GM23338 (cell line): ENCODE data around the gene MAPKAPK3. TPM values are rescaled to one million over a fixed set of nuclear protein-coding genes. Genes with fewer than 3 reads are reported as not detected.

ENCODE experiments used
- ATAC-seq: fragments of 200-7000 bp; cut with Tn5 transposase; 3 replicates; pipeline ENCODE4 v1.9.1; 2020
- DNase-seq: peaks from one replicate; pipeline ENCODE4 v3.0.0-alpha.2; 2015; ENCODE audit warnings: low spot score
- H2AFZ ChIP-seq: fragments of 200-600 bp; sonication (generic); 2 replicates; pipeline ENCODE4 v1.8.0; 2016; ENCODE audit warnings: antibody characterized with exemption, mild to moderate bottlenecking, moderate library complexity
- H3F3A ChIP-seq: fragments of 200-600 bp; sonication (generic); replicated peaks from 2 replicates; pipeline ENCODE4 v1.8.0; 2017; ENCODE audit warnings: antibody characterized with exemption, mixed run types, low read depth
- H3K27ac ChIP-seq: fragments of 200-600 bp; sonication (generic); 2 replicates; pipeline ENCODE4 v1.6.1; 2016; ENCODE audit warnings: low read depth
- H3K27me3 ChIP-seq: fragments of 200-600 bp; sonication (generic); 2 replicates; pipeline ENCODE4 v1.8.0; 2016; ENCODE audit warnings: mild to moderate bottlenecking, mixed run types, moderate library complexity; ENCODE audit not compliant: insufficient read depth
- H3K36me3 ChIP-seq: fragments of 200-600 bp; sonication (generic); 2 replicates; pipeline ENCODE4 v1.8.0; 2016; ENCODE audit warnings: mild to moderate bottlenecking; ENCODE audit not compliant: insufficient read depth
- H3K4me1 ChIP-seq: fragments of 200-600 bp; sonication (generic); 2 replicates; pipeline ENCODE4 v1.8.0; 2016; ENCODE audit warnings: mild to moderate bottlenecking, moderate library complexity; ENCODE audit not compliant: insufficient read depth
- H3K4me2 ChIP-seq: fragments of 200-600 bp; sonication (generic); 2 replicates; pipeline ENCODE4 v1.7.1; 2017; ENCODE audit warnings: mixed run types
- H3K4me3 ChIP-seq: fragments of 200-600 bp; sonication (generic); 2 replicates; pipeline ENCODE4 v1.6.1; 2016; ENCODE audit warnings: mixed run types
- H3K79me2 ChIP-seq: fragments of 200-600 bp; sonication (generic); replicated peaks from 2 replicates; pipeline ENCODE4 v1.8.0; 2017; ENCODE audit warnings: mild to moderate bottlenecking; ENCODE audit not compliant: insufficient read depth
- H3K9me2 ChIP-seq: fragments of 200-600 bp; sonication (generic); 2 replicates; pipeline ENCODE4 v1.8.0; 2017; ENCODE audit not compliant: insufficient read depth
- H4K20me1 ChIP-seq: fragments of 200-600 bp; sonication (generic); replicated peaks from 2 replicates; pipeline ENCODE4 v1.8.0; 2017; ENCODE audit warnings: mild to moderate bottlenecking; ENCODE audit not compliant: insufficient read depth
- H3K27ac Mint-ChIP-seq: 2 replicates; pipeline ENCODE4 v1.8.0; 2020; ENCODE audit warnings: inconsistent platforms, mild to moderate bottlenecking, moderate library complexity, mixed read lengths
- H3K27me3 Mint-ChIP-seq: 3 replicates; pipeline ENCODE4 v1.8.0; 2022; ENCODE audit warnings: low read depth, mild to moderate bottlenecking, moderate library complexity, mixed read lengths, inconsistent platforms; ENCODE audit not compliant: insufficient read depth, poor library complexity
- H3K36me3 Mint-ChIP-seq: 3 replicates; pipeline ENCODE4 v1.8.0; 2021; ENCODE audit warnings: low read depth, mild to moderate bottlenecking, inconsistent platforms, moderate library complexity, mixed read lengths
- H3K4me1 Mint-ChIP-seq: 3 replicates; pipeline ENCODE4 v1.8.0; 2020; ENCODE audit warnings: mild to moderate bottlenecking, inconsistent platforms, mixed read lengths
- H3K4me3 Mint-ChIP-seq: 3 replicates; pipeline ENCODE4 v1.8.0; 2021; ENCODE audit warnings: moderate library complexity, mild to moderate bottlenecking, inconsistent platforms, mixed read lengths
- H3K9me3 Mint-ChIP-seq: 3 replicates; pipeline ENCODE4 v1.8.0; 2020; ENCODE audit warnings: moderate library complexity, mild to moderate bottlenecking, inconsistent platforms, mixed read lengths
- CREB1 ChIP-seq: fragments of 250-450 bp; sonication (Bioruptor Pico); IDR thresholded peaks from 2 replicates; pipeline ENCODE4 v1.5.0; 2020; ENCODE audit warnings: low read depth, mild to moderate bottlenecking, moderate library complexity
- EZH2 ChIP-seq: fragments of 200-600 bp; sonication (generic); IDR thresholded peaks from one replicate; pipeline ENCODE4 v1.8.0; 2017; ENCODE audit warnings: antibody characterized with exemption, mild to moderate bottlenecking, low read depth; ENCODE audit not compliant: unreplicated experiment
- EZH2phosphoT487 ChIP-seq: fragments of 200-600 bp; sonication (generic); IDR thresholded peaks from one replicate; pipeline ENCODE4 v1.8.1; 2018; ENCODE audit warnings: antibody characterized with exemption; ENCODE audit not compliant: unreplicated experiment
- JUNB ChIP-seq: IDR thresholded peaks from one replicate; pipeline ENCODE4 v1.6.1; 2016; ENCODE audit warnings: antibody characterized with exemption; ENCODE audit not compliant: unreplicated experiment
- NANOG ChIP-seq: IDR thresholded peaks from 2 replicates; pipeline ENCODE4 v1.6.1; 2016; ENCODE audit warnings: antibody characterized with exemption, borderline replicate concordance
- POLR2AphosphoS5 ChIP-seq: IDR thresholded peaks from 2 replicates; pipeline ENCODE4 v1.6.1; 2016; ENCODE audit warnings: antibody characterized with exemption, low read depth
- STAT1 ChIP-seq: IDR thresholded peaks from one replicate; pipeline ENCODE4 v1.6.1; 2016; ENCODE audit warnings: antibody characterized with exemption; ENCODE audit not compliant: unreplicated experiment
- ZNF114 ChIP-seq: fragments of 250-450 bp; sonication (Bioruptor Pico); IDR thresholded peaks from 2 replicates; pipeline ENCODE4 v1.5.0; 2020; ENCODE audit warnings: mild to moderate bottlenecking, moderate library complexity
- ZNF331 ChIP-seq: fragments of 250-450 bp; sonication (Bioruptor Pico); IDR thresholded peaks from 2 replicates; pipeline ENCODE4 v1.5.0; 2020; ENCODE audit warnings: low read depth, mild to moderate bottlenecking, moderate library complexity
- polyA plus RNA-seq: library from polyadenylated mRNA; unstranded; fragments of >200 nt; fragmentation: Nextera tagmentation; extraction: Ambion mirVana; gene quantifications from 2 replicates; pipeline ENCODE4 v1.2.1, GENCODE V29; 2016
- total RNA-seq: library from RNA; depleted of rRNA; stranded (reverse); fragments of >200 nt; shearing (Covaris generic); gene quantifications from 2 replicates; pipeline ENCODE4 v1.2.3, GENCODE V29; 2014
- TF ChIP-seq, protein P1 (sequence below): IDR thresholded peaks from one replicate; pipeline ENCODE4 v1.6.1; 2018; ENCODE audit warnings: antibody characterized with exemption; ENCODE audit not compliant: unreplicated experiment
- TF ChIP-seq, protein P2 (sequence below): fragments of 250-450 bp; sonication (Bioruptor Pico); IDR thresholded peaks from 2 replicates; pipeline ENCODE4 v1.5.0; 2020; ENCODE audit warnings: mild to moderate bottlenecking, moderate library complexity
- TF ChIP-seq, protein P3 (sequence below): IDR thresholded peaks from 2 replicates; pipeline ENCODE4 v1.6.1; 2016; ENCODE audit warnings: antibody characterized with exemption
- TF ChIP-seq, protein P4 (sequence below), 2 experiments: fragments of 200-600 bp in 1 of 2; sonication (generic) in 1 of 2; conservative IDR thresholded peaks; 2 replicates each; pipeline versions ENCODE4 v1.5.1 to v1.6.1; 2016 to 2017; ENCODE audit warnings: antibody characterized with exemption in 2 of 2, low read depth in 2 of 2, mild to moderate bottlenecking in 2 of 2, moderate library complexity in 1 of 2

MAPKAPK3 gene
- total and polyA plus RNA-seq, 2 experiments from 2014 or later: 16.5 to 51.1 TPM

DNA sequence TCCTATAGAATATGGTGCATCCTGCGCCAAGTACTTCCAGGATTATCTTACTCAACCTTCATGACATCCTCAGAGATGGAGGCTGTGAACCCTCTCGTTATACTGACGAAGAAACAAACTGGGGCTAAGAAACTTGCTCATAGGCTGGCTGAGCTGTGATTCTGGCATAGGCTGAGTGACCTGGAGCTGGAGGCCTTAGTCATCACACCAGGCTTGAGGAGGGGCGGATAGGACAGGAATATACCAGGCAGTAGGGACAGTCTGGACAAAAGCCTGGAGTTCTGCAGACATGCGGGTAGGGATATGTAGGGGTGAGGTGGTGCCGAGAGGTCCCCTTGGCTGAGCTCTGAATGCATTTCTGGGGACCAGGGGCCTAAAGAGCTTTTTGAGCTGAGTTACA, 29.6 kb upstream of the MAPKAPK3 start:
- H3F3A ChIP-seq: no peaks in the 10 kb centered on the region
- no peaks in the 10 kb centered on the region for H3K9me2 ChIP-seq
- no peaks in the 10 kb centered on the region for H3K4me1 ChIP-seq
- Mint-ChIP-seq H3K9me3 (no peaks in the 10 kb centered on the region), H3K36me3 (peaks cover 3% of the 10 kb centered on the region; the same call in 2 of the 3 replicates), H3K27me3 (no peaks in the 10 kb centered on the region), H3K4me1 (peaks cover 6% of the 10 kb centered on the region), H3K4me3 (no peak overlapping the region), H3K27ac (no peak overlapping the region)
- no peaks in the 10 kb centered on the region for H3K79me2 ChIP-seq
- DNase-seq: no peak
- H3K4me2 ChIP-seq: no peak overlapping the region
- H3K27me3 ChIP-seq: no peaks in the 10 kb centered on the region
- TF ChIP-seq STAT1 (no peak), NANOG (no peak), EZH2phosphoT487 (no peak), ZNF331 (CRISPR knock-in tag) (no peak), ZNF114 (CRISPR knock-in tag) (no peak), POLR2AphosphoS5 (no peak), CREB1 (CRISPR knock-in tag) (no peak), JUNB (no peak), EZH2 (no peak)
- TF ChIP-seq, protein P1, sequence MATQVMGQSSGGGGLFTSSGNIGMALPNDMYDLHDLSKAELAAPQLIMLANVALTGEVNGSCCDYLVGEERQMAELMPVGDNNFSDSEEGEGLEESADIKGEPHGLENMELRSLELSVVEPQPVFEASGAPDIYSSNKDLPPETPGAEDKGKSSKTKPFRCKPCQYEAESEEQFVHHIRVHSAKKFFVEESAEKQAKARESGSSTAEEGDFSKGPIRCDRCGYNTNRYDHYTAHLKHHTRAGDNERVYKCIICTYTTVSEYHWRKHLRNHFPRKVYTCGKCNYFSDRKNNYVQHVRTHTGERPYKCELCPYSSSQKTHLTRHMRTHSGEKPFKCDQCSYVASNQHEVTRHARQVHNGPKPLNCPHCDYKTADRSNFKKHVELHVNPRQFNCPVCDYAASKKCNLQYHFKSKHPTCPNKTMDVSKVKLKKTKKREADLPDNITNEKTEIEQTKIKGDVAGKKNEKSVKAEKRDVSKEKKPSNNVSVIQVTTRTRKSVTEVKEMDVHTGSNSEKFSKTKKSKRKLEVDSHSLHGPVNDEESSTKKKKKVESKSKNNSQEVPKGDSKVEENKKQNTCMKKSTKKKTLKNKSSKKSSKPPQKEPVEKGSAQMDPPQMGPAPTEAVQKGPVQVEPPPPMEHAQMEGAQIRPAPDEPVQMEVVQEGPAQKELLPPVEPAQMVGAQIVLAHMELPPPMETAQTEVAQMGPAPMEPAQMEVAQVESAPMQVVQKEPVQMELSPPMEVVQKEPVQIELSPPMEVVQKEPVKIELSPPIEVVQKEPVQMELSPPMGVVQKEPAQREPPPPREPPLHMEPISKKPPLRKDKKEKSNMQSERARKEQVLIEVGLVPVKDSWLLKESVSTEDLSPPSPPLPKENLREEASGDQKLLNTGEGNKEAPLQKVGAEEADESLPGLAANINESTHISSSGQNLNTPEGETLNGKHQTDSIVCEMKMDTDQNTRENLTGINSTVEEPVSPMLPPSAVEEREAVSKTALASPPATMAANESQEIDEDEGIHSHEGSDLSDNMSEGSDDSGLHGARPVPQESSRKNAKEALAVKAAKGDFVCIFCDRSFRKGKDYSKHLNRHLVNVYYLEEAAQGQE: no peak
- TF ChIP-seq, protein P2, sequence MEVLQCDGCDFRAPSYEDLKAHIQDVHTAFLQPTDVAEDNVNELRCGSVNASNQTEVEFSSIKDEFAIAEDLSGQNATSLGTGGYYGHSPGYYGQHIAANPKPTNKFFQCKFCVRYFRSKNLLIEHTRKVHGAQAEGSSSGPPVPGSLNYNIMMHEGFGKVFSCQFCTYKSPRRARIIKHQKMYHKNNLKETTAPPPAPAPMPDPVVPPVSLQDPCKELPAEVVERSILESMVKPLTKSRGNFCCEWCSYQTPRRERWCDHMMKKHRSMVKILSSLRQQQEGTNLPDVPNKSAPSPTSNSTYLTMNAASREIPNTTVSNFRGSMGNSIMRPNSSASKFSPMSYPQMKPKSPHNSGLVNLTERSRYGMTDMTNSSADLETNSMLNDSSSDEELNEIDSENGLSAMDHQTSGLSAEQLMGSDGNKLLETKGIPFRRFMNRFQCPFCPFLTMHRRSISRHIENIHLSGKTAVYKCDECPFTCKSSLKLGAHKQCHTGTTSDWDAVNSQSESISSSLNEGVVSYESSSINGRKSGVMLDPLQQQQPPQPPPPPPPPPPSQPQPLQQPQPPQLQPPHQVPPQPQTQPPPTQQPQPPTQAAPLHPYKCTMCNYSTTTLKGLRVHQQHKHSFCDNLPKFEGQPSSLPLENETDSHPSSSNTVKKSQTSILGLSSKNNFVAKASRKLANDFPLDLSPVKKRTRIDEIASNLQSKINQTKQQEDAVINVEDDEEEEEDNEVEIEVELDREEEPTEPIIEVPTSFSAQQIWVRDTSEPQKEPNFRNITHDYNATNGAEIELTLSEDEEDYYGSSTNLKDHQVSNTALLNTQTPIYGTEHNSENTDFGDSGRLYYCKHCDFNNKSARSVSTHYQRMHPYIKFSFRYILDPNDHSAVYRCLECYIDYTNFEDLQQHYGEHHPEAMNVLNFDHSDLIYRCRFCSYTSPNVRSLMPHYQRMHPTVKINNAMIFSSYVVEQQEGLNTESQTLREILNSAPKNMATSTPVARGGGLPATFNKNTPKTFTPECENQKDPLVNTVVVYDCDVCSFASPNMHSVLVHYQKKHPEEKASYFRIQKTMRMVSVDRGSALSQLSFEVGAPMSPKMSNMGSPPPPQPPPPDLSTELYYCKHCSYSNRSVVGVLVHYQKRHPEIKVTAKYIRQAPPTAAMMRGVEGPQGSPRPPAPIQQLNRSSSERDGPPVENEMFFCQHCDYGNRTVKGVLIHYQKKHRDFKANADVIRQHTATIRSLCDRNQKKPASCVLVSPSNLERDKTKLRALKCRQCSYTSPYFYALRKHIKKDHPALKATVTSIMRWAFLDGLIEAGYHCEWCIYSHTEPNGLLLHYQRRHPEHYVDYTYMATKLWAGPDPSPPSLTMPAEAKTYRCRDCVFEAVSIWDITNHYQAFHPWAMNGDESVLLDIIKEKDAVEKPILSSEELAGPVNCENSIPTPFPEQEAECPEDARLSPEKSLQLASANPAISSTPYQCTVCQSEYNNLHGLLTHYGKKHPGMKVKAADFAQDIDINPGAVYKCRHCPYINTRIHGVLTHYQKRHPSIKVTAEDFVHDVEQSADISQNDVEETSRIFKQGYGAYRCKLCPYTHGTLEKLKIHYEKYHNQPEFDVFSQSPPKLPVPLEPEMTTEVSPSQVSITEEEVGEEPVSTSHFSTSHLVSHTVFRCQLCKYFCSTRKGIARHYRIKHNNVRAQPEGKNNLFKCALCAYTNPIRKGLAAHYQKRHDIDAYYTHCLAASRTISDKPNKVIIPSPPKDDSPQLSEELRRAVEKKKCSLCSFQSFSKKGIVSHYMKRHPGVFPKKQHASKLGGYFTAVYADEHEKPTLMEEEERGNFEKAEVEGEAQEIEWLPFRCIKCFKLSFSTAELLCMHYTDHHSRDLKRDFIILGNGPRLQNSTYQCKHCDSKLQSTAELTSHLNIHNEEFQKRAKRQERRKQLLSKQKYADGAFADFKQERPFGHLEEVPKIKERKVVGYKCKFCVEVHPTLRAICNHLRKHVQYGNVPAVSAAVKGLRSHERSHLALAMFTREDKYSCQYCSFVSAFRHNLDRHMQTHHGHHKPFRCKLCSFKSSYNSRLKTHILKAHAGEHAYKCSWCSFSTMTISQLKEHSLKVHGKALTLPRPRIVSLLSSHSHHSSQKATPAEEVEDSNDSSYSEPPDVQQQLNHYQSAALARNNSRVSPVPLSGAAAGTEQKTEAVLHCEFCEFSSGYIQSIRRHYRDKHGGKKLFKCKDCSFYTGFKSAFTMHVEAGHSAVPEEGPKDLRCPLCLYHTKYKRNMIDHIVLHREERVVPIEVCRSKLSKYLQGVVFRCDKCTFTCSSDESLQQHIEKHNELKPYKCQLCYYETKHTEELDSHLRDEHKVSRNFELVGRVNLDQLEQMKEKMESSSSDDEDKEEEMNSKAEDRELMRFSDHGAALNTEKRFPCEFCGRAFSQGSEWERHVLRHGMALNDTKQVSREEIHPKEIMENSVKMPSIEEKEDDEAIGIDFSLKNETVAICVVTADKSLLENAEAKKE (CRISPR knock-in tag): no peak
- TF ChIP-seq, protein P3, sequence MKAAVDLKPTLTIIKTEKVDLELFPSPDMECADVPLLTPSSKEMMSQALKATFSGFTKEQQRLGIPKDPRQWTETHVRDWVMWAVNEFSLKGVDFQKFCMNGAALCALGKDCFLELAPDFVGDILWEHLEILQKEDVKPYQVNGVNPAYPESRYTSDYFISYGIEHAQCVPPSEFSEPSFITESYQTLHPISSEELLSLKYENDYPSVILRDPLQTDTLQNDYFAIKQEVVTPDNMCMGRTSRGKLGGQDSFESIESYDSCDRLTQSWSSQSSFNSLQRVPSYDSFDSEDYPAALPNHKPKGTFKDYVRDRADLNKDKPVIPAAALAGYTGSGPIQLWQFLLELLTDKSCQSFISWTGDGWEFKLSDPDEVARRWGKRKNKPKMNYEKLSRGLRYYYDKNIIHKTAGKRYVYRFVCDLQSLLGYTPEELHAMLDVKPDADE: no peak
- TF ChIP-seq, protein P4, sequence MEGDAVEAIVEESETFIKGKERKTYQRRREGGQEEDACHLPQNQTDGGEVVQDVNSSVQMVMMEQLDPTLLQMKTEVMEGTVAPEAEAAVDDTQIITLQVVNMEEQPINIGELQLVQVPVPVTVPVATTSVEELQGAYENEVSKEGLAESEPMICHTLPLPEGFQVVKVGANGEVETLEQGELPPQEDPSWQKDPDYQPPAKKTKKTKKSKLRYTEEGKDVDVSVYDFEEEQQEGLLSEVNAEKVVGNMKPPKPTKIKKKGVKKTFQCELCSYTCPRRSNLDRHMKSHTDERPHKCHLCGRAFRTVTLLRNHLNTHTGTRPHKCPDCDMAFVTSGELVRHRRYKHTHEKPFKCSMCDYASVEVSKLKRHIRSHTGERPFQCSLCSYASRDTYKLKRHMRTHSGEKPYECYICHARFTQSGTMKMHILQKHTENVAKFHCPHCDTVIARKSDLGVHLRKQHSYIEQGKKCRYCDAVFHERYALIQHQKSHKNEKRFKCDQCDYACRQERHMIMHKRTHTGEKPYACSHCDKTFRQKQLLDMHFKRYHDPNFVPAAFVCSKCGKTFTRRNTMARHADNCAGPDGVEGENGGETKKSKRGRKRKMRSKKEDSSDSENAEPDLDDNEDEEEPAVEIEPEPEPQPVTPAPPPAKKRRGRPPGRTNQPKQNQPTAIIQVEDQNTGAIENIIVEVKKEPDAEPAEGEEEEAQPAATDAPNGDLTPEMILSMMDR (conservative IDR thresholded peaks at IDR 0.05; ENCODE audit: low read depth in 2 of 2): no peak
- H4K20me1 ChIP-seq: no peaks in the 10 kb centered on the region; the same call in 1 of the 2 replicates
- H2AFZ ChIP-seq: no peak overlapping the region
- no peaks in the 10 kb centered on the region for H3K36me3 ChIP-seq
- H3K27ac ChIP-seq: no peak overlapping the region
- no peak overlapping the region for H3K4me3 ChIP-seq
- ATAC-seq: no peak
